Measurements from ENCODE around the gene SLC36A2. TPM values are rescaled to one million over a fixed set of nuclear protein-coding genes. Genes with fewer than 3 reads are reported as not detected.
A peak's percentile ranks its signal among the peaks of the same experiment; 100 is the strongest.

Gene SLC36A2
- polyA plus RNA-seq, 1 experiment: not detected

- Histone ChIP-seq H3K36me3 (ENCODE audit: control insufficient read depth, insufficient read depth, low read length) (no peaks in the 10 kb centered on the region), H3K27me3 (ENCODE audit: control insufficient read depth, insufficient read depth, low read length) (no peaks in the 10 kb centered on the region), H3K4me3 (ENCODE audit: low read depth, low read length) (no peak overlapping the region)
- ChIA-PET CTCF (interaction anchor here (1.7 kb wide), 1 partner anchor 22 kb away, joined by 3 read pairs; no protein-coding TSS in a partner anchor), POLR2A (no interaction called here)
- TF ChIP-seq CTCF (IDR thresholded peaks at IDR 0.05; ENCODE audit: insufficient read depth, low read depth, low read length): peak; percentile 37; the same call in 1 of the 2 replicates
- no peak for DNase-seq (ENCODE audit: low read depth)
Measured at GRCh38 chr5:151318850-151319732, 28.3 kb downstream of the SLC36A2 start.

- H3K36me3 ChIP-seq (ENCODE audit: control insufficient read depth, insufficient read depth, low read length): no peaks in the 10 kb centered on the region
- ChIA-PET POLR2A (no interaction called here), CTCF (interaction anchor here (1.1 to 1.7 kb wide), 4 partner anchors 20 to 205 kb away, joined by 3 to 4 read pairs (median 3); no protein-coding TSS in a partner anchor)
- no peak overlapping the region for H3K4me3 ChIP-seq (ENCODE audit: low read depth, low read length)
- no peak for DNase-seq (ENCODE audit: low read depth)
- no peak for TF ChIP-seq CTCF (IDR thresholded peaks at IDR 0.05; ENCODE audit: insufficient read depth, low read depth, low read length)
- no peaks in the 10 kb centered on the region for H3K27me3 ChIP-seq (ENCODE audit: control insufficient read depth, insufficient read depth, low read length)
Measured at GRCh38 chr5:151317871-151318270, 29.5 kb downstream of the SLC36A2 start.

- Histone ChIP-seq H3K27me3 (ENCODE audit: control insufficient read depth, insufficient read depth, low read length) (no peaks in the 10 kb centered on the region), H3K36me3 (ENCODE audit: control insufficient read depth, insufficient read depth, low read length) (no peaks in the 10 kb centered on the region), H3K4me3 (ENCODE audit: low read depth, low read length) (no peak overlapping the region)
- peak; percentile 95 for TF ChIP-seq CTCF (IDR thresholded peaks at IDR 0.05; ENCODE audit: insufficient read depth, low read depth, low read length)
- ChIA-PET POLR2A (no interaction called here), CTCF (interaction anchor here (0.6 to 1.6 kb wide), 18 partner anchors 8 to 703 kb away, joined by 3 to 7 read pairs (median 4); partner anchors contain the start of genes SLC36A2 and SLC36A3)
- DNase-seq (ENCODE audit: low read depth): no peak
Measured at GRCh38 chr5:151315998-151316597, 31.3 kb downstream of the SLC36A2 start.

GRCh38 chr5:151313357-151313756 is 34.0 kb downstream of the SLC36A2 start:
- CTCF ChIA-PET: no interaction called here

More at GRCh38 chr5:151313357-151313756, 34.0 kb downstream of the SLC36A2 start:
- no peak for TF ChIP-seq CTCF (IDR thresholded peaks at IDR 0.05; ENCODE audit: insufficient read depth, low read depth, low read length)
- Histone ChIP-seq H3K4me3 (ENCODE audit: low read depth, low read length) (no peak overlapping the region), H3K27me3 (ENCODE audit: control insufficient read depth, insufficient read depth, low read length) (no peaks in the 10 kb centered on the region), H3K36me3 (ENCODE audit: control insufficient read depth, insufficient read depth, low read length) (no peaks in the 10 kb centered on the region)
- DNase-seq (ENCODE audit: low read depth): no peak
- POLR2A ChIA-PET: no interaction called here
